ENCODE results near the gene OR10G7. TPM values are rescaled to one million over a fixed set of nuclear protein-coding genes. Genes with fewer than 3 reads are reported as not detected.

OR10G7 gene
- total and polyA plus RNA-seq, 10 of the 15 experiments (the other 5 are each of a cell fraction or from before 2014, with no cell fraction given) = not detected

DNA sequence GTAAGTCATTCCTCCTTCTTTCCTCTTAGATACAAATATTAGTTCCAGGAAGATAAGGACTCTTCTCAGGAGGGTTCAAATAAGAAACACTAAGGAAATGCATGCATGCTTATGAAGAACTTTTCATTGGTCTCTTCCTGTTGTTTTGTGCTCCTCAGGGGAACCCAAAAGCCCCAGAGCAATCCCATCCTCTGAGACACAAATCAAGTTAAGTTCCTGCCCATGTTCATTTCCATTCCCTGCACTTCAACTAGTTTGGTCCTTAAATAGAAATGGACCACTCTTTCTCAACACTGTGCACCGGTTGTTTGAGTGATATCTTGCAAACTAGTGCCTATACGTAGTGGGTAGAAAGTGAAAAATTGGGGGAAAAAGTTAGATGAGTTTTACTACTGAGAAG, 28.4 kb downstream of the OR10G7 start, which contains the start of gene OR10G4:
Gene OR10G4 (plus strand): TSS at position 301 of the 400 bp plus-strand sequence. CDS start 2,578 bp downstream, outside the sequence.
- RAD21 ChIA-PET (ENCODE audit: unreplicated experiment) = no interaction called here
- SMC1A ChIA-PET (ENCODE audit: uncharacterized antibody, unreplicated experiment) = no interaction called here
- BruUV-seq (replicated peaks) = no TSS peak
- Histone ChIP-seq H3K27ac (ENCODE audit: control insufficient read depth, insufficient read depth) (no peak within 1 kb of the TSS), H3K36me3 (ENCODE audit: control insufficient read depth in 2 of 2, insufficient read depth in 2 of 2, low read length in 1 of 2) (no peaks in the 10 kb centered on the region), H3K9me3 (replicated peaks; ENCODE audit: control insufficient read depth, insufficient read depth, low read length) (no peaks in the 10 kb centered on the region), H3K27me3 (replicated peaks in 1 of 2; ENCODE audit: control insufficient read depth in 2 of 2, insufficient read depth in 2 of 2, low read length in 1 of 2) (no peaks in the 10 kb centered on the region), H3K9ac (ENCODE audit: control insufficient read depth, insufficient read depth, low read length) (no peak within 1 kb of the TSS), H2AFZ (ENCODE audit: control insufficient read depth, low read depth, low read length) (no peak within 1 kb of the TSS), H4K20me1 (ENCODE audit: control insufficient read depth, insufficient read depth) (no peaks in the 10 kb centered on the region), H3K4me1 (ENCODE audit: control insufficient read depth, insufficient read depth, low read length) (no peaks in the 10 kb centered on the region), H3K4me3 (no peak within 1 kb of the TSS), H3K79me2 (ENCODE audit: control insufficient read depth, insufficient read depth, low read length) (no peaks in the 10 kb centered on the region), H3K4me2 (ENCODE audit: control insufficient read depth, insufficient read depth) (no peak within 1 kb of the TSS)
- 4% methylated on average over 2 of the region's 2 CpGs for WGBS (ENCODE audit: insufficient coverage, insufficient replicate concordance, low lambda C conversion rate, missing lambda C conversion rate)
- in situ Hi-C loops (cut with MboI) = no loop called here
- POLR2A ChIA-PET = no interaction called here
- no peak for TF ChIP-seq RELA (IDR thresholded peaks at IDR 0.05; ENCODE audit: borderline replicate concordance, partially characterized antibody)
- no peak for TF ChIP-seq NR2C2 (IDR thresholded peaks at IDR 0.05; ENCODE audit: borderline replicate concordance, control insufficient read depth, insufficient read length, low read depth)
- TF ChIP-seq BCL11A (IDR thresholded peaks at IDR 0.05; ENCODE audit: low read depth, low read length) = no peak
- no peak for TF ChIP-seq STAT1 (conservative IDR thresholded peaks at IDR 0.05)
- no peak for TF ChIP-seq WRNIP1 (IDR thresholded peaks at IDR 0.05; ENCODE audit: borderline replicate concordance, low read depth, low read length)
- no peak for TF ChIP-seq HDAC6 (IDR thresholded peaks at IDR 0.05; ENCODE audit: unreplicated experiment)
- no peak for TF ChIP-seq RUNX3 (IDR thresholded peaks at IDR 0.05; ENCODE audit: low read length)
- no peak for TF ChIP-seq ZNF24 (IDR thresholded peaks at IDR 0.05)
- TF ChIP-seq POLR2A (IDR thresholded peaks at IDR 0.05; ENCODE audit: low read depth, low read length) = no peak
- TF ChIP-seq KAT2A (conservative IDR thresholded peaks at IDR 0.05; ENCODE audit: control insufficient read depth, low read depth, low read length) = no peak
- no peak for TF ChIP-seq CHD2 (IDR thresholded peaks at IDR 0.05; ENCODE audit: borderline replicate concordance, low read depth, low read length)
- TF ChIP-seq POU2F2 (IDR thresholded peaks at IDR 0.05; ENCODE audit: borderline replicate concordance, low read depth, low read length) = no peak
- FAIRE-seq (no peak), DNase-seq (ENCODE audit: low read depth, low spot score) (no peak), ATAC-seq (no peak)
- CTCF ChIA-PET = no interaction called here
- intact Hi-C loops (cut with micrococcal nuclease; ENCODE audit: unreplicated experiment) = no loop called here
